Activated T-helper 2 cell treated with anti-CD3 and anti-CD28 coated beads, Interferon-gamma antibody, Interleukin-2, Interleukin-4, amounts not matched to agents 10 μg/mL and 5 μg/mL and 100 μg/mL, durations not matched to agents 14 hours and 24 hours and 36 hours (primary cell): ENCODE results near the gene IQCE. TPM values are rescaled to one million over a fixed set of nuclear protein-coding genes. Genes with fewer than 3 reads are reported as not detected.

Source experiments
- DNase-seq: peaks from one replicate; pipeline ENCODE4 v3.0.0; 2021; ENCODE audit warnings: low spot score
- H3K27ac Mint-ChIP-seq: one replicate; pipeline ENCODE4 v1.8.0; 2021; ENCODE audit warnings: mixed read lengths
- H3K27me3 Mint-ChIP-seq: one replicate; pipeline ENCODE4 v1.8.0; 2021; ENCODE audit warnings: low read depth, mixed read lengths
- H3K36me3 Mint-ChIP-seq: one replicate; pipeline ENCODE4 v1.8.0; 2021; ENCODE audit warnings: low read depth, mixed read lengths
- H3K4me1 Mint-ChIP-seq: one replicate; pipeline ENCODE4 v1.8.0; 2021; ENCODE audit warnings: low read depth, mixed read lengths
- H3K4me3 Mint-ChIP-seq: one replicate; pipeline ENCODE4 v1.8.0; 2021; ENCODE audit warnings: low read depth, mild to moderate bottlenecking, moderate library complexity, mixed read lengths
- H3K9me3 Mint-ChIP-seq: one replicate; pipeline ENCODE4 v1.8.0; 2021; ENCODE audit warnings: mixed read lengths
- intact Hi-C: fragments of 100-400 bp; cut with micrococcal nuclease; formaldehyde crosslinking; loops from one replicate; pipeline ENCODE4 v1.15.1; 2023
- total RNA-seq: library from RNA; stranded (reverse); gene quantifications from 2 replicates; pipeline ENCODE4 v1.2.3, GENCODE V29; 2022

IQCE gene
- total RNA-seq, 1 donor from 2014 or later: 12.3 TPM

DNA sequence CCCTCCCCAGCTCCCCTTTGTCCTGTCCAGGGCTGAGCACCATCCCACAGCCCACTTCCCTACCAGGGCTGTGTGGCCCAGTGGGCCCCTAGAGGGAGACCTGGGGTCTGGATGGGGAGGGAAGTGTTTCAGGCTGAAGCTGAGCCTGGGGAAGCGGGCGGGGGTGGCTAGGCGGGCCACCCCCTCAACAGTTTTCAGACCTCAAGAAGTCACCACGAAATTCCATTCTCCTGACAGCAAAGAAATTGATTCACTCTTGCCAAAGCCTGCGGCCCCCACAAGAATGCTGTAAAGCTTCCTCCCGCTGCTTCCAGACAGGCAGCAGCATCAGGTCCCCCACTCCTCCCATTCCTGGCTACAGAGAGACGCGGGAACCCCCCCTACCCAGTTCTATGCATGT lies 41.8 kb upstream of the IQCE start:
- Mint-ChIP-seq H3K4me3 (no peak overlapping the region), H3K9me3 (no peaks in the 10 kb centered on the region), H3K36me3 (peaks cover 6% of the 10 kb centered on the region), H3K27ac (no peak overlapping the region), H3K27me3 (peaks cover 3% of the 10 kb centered on the region), H3K4me1 (peaks cover 22% of the 10 kb centered on the region)
- no peak for DNase-seq
- intact Hi-C loops: no loop called here

DNA sequence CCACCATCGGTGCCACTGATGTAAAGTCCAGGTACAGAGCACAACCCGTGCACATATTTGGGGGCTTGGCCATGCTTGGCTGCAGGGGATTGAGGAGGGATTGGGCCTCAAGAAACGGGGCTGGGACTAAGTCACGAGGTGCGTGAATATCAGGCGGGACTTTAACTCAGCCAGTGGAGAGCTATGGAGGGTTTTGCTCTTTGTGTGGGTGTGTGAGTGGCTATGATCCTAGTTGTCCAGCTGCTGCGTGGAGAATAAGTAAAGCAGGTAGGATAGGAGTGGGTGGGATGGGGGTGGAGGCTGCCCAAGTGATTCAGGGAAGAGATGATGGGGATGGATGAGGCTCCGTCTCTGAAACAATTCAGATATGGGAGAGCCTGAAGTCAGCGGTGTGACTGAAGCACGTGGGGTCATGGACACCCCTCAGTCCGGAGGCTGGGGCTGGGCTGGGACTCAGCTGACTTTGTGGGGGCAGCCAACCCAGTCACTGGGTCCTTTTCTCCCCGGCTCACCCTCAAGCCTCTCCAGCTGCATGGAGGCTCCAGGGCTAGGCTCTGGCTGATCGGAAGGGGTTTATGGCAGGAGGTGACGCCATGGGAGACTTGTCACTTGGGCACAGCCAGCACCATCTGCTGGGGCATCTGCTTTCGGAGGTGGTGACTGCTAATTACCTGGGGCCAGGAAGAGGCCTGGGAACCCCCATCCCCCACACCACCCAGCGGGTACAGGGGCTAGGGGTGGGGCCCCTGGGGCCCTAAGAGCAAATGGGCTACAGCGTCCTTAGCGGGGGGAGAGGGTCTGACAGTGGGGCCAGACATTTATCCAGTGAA lies 40.9 kb upstream of the IQCE start:
- no peak overlapping the region for H3K27ac Mint-ChIP-seq
- peaks cover 24% of the 10 kb centered on the region for H3K4me1 Mint-ChIP-seq
- DNase-seq: no peak

GRCh38 chr7:2518737-2519118 lies 40.1 kb upstream of the IQCE start:
- Mint-ChIP-seq H3K9me3 (no peaks in the 10 kb centered on the region), H3K4me3 (peak overlapping the region; percentile 69), H3K27me3 (peaks cover 3% of the 10 kb centered on the region), H3K4me1 (peaks cover 27% of the 10 kb centered on the region), H3K36me3 (peaks cover 6% of the 10 kb centered on the region), H3K27ac (no peak overlapping the region)
- intact Hi-C loops: loop anchor here (1.0 kb wide), 1 partner anchor 41 kb away; no protein-coding TSS in a partner anchor
- DNase-seq: no peak

More for the DNA sequence above, 40.9 kb upstream of the IQCE start:
- Mint-ChIP-seq H3K9me3 (no peaks in the 10 kb centered on the region), H3K36me3 (peaks cover 6% of the 10 kb centered on the region), H3K27me3 (peaks cover 3% of the 10 kb centered on the region), H3K4me3 (peak overlapping the region; percentile 52)
- intact Hi-C loops: no loop called here

DNA sequence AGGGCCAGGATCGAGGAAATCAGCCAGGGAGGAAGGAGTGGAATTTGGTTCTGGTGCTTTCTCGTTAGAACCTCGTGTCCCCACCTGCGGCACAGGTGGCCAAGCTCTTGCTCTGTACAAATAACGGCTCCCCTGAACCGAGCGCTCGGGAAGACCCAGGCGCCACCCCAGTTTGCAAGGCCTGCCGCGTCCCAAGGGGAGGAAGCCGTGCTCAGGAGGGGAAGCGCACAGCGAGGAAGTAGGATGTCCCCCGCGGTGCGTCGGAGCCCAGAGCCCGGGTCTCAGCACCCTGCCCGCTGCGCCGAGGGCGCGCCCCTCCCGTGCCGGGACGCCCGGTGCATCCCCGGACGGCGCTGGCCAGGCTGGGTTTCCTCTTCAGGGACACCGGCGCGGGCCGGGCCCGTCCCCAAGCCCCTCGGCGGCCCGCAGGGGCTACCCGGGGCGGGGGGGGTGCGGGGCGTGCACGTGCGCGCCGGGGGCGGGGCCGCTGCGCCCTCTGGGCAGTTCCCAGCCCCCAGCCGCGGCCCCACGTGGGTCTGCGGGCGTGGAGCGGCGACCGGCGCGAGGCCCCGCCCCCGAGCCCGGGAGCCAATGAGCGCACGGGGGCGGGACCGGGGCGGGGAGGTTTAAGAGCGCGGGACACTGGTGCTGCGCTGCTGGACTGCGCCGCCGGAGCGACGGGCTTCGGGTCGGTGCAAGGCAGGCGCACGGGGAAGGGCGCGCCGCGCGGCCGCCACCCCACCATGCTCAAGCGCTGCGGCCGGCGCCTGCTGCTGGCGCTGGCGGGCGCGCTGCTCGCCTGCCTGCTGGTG lies 39.5 kb upstream of the IQCE start, which contains the start of gene LFNG:
Gene LFNG, plus strand, starts transcription at position 656 of the 812 bp plus-strand sequence. Its CDS starts 88 bp downstream, at position 744.
- H3K4me1 Mint-ChIP-seq: peaks cover 27% of the 10 kb centered on the region
- peak within 1 kb of the TSS; percentile 79 for H3K27ac Mint-ChIP-seq
- peak; percentile 82 for DNase-seq
- H3K4me3 Mint-ChIP-seq: peak within 1 kb of the TSS; percentile 98
- intact Hi-C loops: loop anchor here (1.0 kb wide), 1 partner anchor 40 kb away; no protein-coding TSS in a partner anchor
- peaks cover 3% of the 10 kb centered on the region for H3K27me3 Mint-ChIP-seq
- H3K36me3 Mint-ChIP-seq: peaks cover 6% of the 10 kb centered on the region
- no peaks in the 10 kb centered on the region for H3K9me3 Mint-ChIP-seq

- intact Hi-C loops: no loop called here
- H3K9me3 Mint-ChIP-seq: no peaks in the 10 kb centered on the region
- DNase-seq: peak; percentile 29
- H3K27me3 Mint-ChIP-seq: peaks cover 3% of the 10 kb centered on the region
- H3K4me3 Mint-ChIP-seq: peak overlapping the region; percentile 98
- peaks cover 6% of the 10 kb centered on the region for H3K36me3 Mint-ChIP-seq
- H3K27ac Mint-ChIP-seq: peak overlapping the region; percentile 79
- peaks cover 27% of the 10 kb centered on the region for H3K4me1 Mint-ChIP-seq
These were observed 38.5 kb upstream of the IQCE start for GRCh38 chr7:2520131-2520760.

- Mint-ChIP-seq H3K9me3 (no peaks in the 10 kb centered on the region), H3K27me3 (peaks cover 3% of the 10 kb centered on the region), H3K27ac (peak overlapping the region; percentile 46), H3K36me3 (peaks cover 8% of the 10 kb centered on the region), H3K4me1 (peaks cover 27% of the 10 kb centered on the region), H3K4me3 (peak overlapping the region; percentile 98)
- DNase-seq: no peak
- intact Hi-C loops: no loop called here
These were observed 38.0 kb upstream of the IQCE start for GRCh38 chr7:2520761-2521290.

DNA sequence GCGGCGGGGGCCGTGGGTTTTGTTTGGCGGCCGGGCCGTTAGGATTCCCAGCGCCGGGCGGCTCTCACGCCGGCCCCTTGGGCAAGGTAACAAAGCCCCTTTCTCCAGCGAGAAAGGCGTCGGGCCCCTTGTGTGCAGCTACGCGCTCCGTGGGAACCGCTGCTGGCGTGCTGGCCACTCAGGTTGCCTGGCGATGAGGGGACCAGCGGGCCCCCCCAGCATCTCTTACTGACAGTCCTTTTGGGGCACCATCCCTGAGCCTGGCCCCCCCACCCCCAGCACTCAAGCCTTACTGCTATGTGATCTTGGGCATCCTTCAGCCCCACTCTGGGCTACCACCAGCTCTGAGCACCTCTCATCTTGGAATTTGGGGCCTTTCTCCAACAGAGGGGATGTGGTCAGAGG lies 37.4 kb upstream of the IQCE start:
- H3K27me3 Mint-ChIP-seq: peaks cover 3% of the 10 kb centered on the region
- intact Hi-C loops: no loop called here
- no peak for DNase-seq
- H3K36me3 Mint-ChIP-seq: peaks cover 12% of the 10 kb centered on the region
- peaks cover 27% of the 10 kb centered on the region for H3K4me1 Mint-ChIP-seq
- H3K9me3 Mint-ChIP-seq: no peaks in the 10 kb centered on the region
- peak overlapping the region; percentile 87 for H3K27ac Mint-ChIP-seq
- H3K4me3 Mint-ChIP-seq: peak overlapping the region; percentile 98

GRCh38 chr7:2521952-2522591 lies 36.7 kb upstream of the IQCE start:
- H3K9me3 Mint-ChIP-seq: no peaks in the 10 kb centered on the region
- peak overlapping the region; percentile 98 for H3K4me3 Mint-ChIP-seq
- peak overlapping the region; percentile 87 for H3K27ac Mint-ChIP-seq
- peaks cover 27% of the 10 kb centered on the region for H3K4me1 Mint-ChIP-seq
- peaks cover 3% of the 10 kb centered on the region for H3K27me3 Mint-ChIP-seq
- peaks cover 19% of the 10 kb centered on the region for H3K36me3 Mint-ChIP-seq
- intact Hi-C loops: loop anchor here (1.0 to 2.0 kb wide), 3 partner anchors 8 to 115 kb away; partner anchors contain the start of gene BRAT1
- DNase-seq: peak; percentile 62

- no peak for DNase-seq
- H3K4me3 Mint-ChIP-seq: peak overlapping the region; percentile 98
- H3K27ac Mint-ChIP-seq: peak overlapping the region; percentile 74
- H3K4me1 Mint-ChIP-seq: peaks cover 27% of the 10 kb centered on the region
- no peaks in the 10 kb centered on the region for H3K27me3 Mint-ChIP-seq
- intact Hi-C loops: loop anchor here (1.0 to 2.0 kb wide), 3 partner anchors 7 to 116 kb away; partner anchors contain the start of gene BRAT1
- peaks cover 28% of the 10 kb centered on the region for H3K36me3 Mint-ChIP-seq
- H3K9me3 Mint-ChIP-seq: no peaks in the 10 kb centered on the region
These were observed 35.9 kb upstream of the IQCE start for GRCh38 chr7:2522780-2523433.

- Mint-ChIP-seq H3K27me3 (no peaks in the 10 kb centered on the region), H3K4me1 (peaks cover 32% of the 10 kb centered on the region), H3K27ac (no peak overlapping the region), H3K36me3 (peaks cover 32% of the 10 kb centered on the region), H3K4me3 (peak overlapping the region; percentile 98), H3K9me3 (no peaks in the 10 kb centered on the region)
- intact Hi-C loops: loop anchor here (2.0 kb wide), 2 partner anchors 31 to 117 kb away; partner anchors contain the start of gene BRAT1
- DNase-seq: no peak
These were observed 35.3 kb upstream of the IQCE start for GRCh38 chr7:2523461-2523936.
